SJSA1 (cell line): ENCODE results near the gene NUFIP2. TPM values are rescaled to one million over a fixed set of nuclear protein-coding genes. Genes with fewer than 3 reads are reported as not detected.
"Not testable (repeated sequence)": the region's sequence is repeated elsewhere in the genome, so short reads cannot be mapped to it uniquely, and the experiment has no call there.

Experiments used
- DNase-seq, 2 experiments: peaks; one replicate each; pipeline ENCODE4 v3.0.0-alpha.2; 2015 to 2020; ENCODE audit warnings: low spot score in 2 of 2, low read depth in 1 of 2
- H3K27ac ChIP-seq: fragments of 250-450 bp; sonication (Bioruptor Pico); 2 replicates; pipeline ENCODE4 v1.5.1; 2020; ENCODE audit warnings: mild to moderate bottlenecking, moderate library complexity
- H3K27me3 ChIP-seq: fragments of 250-450 bp; sonication (Bioruptor Pico); replicated peaks from 2 replicates; pipeline ENCODE4 v1.5.1; 2020; ENCODE audit warnings: mild to moderate bottlenecking, moderate library complexity
- H3K36me3 ChIP-seq: fragments of 250-450 bp; sonication (Bioruptor Pico); 2 replicates; pipeline ENCODE4 v1.5.1; 2020; ENCODE audit warnings: mild to moderate bottlenecking
- H3K4me1 ChIP-seq: fragments of 250-450 bp; sonication (Bioruptor Pico); replicated peaks from 2 replicates; pipeline ENCODE4 v1.6.1; 2021; ENCODE audit warnings: mild to moderate bottlenecking
- H3K4me3 ChIP-seq: fragments of 250-450 bp; sonication (Bioruptor Pico); 2 replicates; pipeline ENCODE4 v1.5.1; 2020; ENCODE audit warnings: mild to moderate bottlenecking
- H3K9me3 ChIP-seq: fragments of 250-450 bp; sonication (Bioruptor Pico); replicated peaks from 2 replicates; pipeline ENCODE4 v1.5.1; 2020; ENCODE audit warnings: mild to moderate bottlenecking
- total RNA-seq: library from RNA; depleted of rRNA; stranded (reverse); fragments of >200 nt; shearing (Covaris generic); gene quantifications from 2 replicates; pipeline ENCODE4 v1.2.3, GENCODE V29; 2014

The NUFIP2 gene
- total RNA-seq, 1 experiment from 2014 or later: 36.2 TPM

GRCh38 chr17:29292992-29293889 is 707 bp downstream of the NUFIP2 start:
- H3K27ac ChIP-seq: peak overlapping the region; percentile 87
- peaks cover 36% of the 10 kb centered on the region for H3K36me3 ChIP-seq
- DNase-seq: peak; percentile 53 to 69
- H3K27me3 ChIP-seq: no peaks in the 10 kb centered on the region
- no peaks in the 10 kb centered on the region for H3K9me3 ChIP-seq
- peak overlapping the region; percentile 87 for H3K4me3 ChIP-seq
- 0 out of 2 replicates have a peak, but pooled peaks cover 4% of the 10 kb centered on the region for H3K4me1 ChIP-seq

DNA sequence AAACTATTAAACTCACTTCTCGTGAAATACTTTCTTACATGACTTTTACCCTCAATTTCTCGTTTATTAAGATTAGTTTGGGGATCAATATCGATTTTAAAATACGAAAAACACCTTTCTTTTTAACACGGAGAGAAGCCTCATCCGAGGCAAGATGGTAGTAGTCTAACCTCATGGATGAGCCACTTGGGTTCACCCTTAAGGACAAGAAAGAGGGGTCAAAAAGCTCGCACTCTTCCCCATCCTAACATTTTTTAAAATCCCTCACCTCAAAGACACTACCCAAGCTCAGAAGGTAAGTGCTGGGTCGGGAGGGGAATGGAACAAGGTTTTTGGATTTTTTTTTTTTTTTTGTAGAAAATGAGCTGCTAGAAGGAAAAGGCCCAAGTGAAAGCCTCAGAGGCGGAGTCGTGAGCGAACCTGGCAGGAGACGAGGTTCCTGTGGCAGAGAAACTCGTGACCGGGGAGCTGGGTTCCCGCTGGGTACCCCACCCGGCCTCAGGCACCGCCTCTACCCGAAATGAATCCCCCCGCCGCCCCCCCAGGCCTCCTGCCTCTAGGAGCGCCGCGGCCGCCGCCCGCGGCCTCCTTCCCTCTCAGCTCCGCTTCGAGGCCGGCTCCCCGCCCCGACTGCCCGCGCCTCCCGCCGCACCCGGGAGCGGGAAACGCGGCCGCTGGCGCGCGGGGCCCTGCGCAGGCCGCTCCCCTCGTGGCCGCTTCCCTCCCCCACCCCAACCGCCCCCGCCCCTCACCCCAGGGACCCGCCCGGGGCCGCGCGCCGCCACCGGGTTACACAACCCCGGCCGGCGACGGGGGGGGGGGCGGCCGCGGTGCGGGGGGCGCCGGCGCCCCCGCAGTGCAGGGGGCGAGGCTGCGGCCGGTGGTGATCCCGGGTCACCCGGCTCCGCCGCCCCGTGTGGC is 1.6 kb downstream of the NUFIP2 start:
- Histone ChIP-seq H3K27ac (peak overlapping the region; percentile 87), H3K36me3 (peaks cover 45% of the 10 kb centered on the region), H3K27me3 (no peaks in the 10 kb centered on the region), H3K4me1 (0 out of 2 replicates have a peak, but pooled peaks cover 4% of the 10 kb centered on the region), H3K4me3 (peak overlapping the region; percentile 87), H3K9me3 (no peaks in the 10 kb centered on the region)
- DNase-seq: peak; percentile 50 to 53

DNA sequence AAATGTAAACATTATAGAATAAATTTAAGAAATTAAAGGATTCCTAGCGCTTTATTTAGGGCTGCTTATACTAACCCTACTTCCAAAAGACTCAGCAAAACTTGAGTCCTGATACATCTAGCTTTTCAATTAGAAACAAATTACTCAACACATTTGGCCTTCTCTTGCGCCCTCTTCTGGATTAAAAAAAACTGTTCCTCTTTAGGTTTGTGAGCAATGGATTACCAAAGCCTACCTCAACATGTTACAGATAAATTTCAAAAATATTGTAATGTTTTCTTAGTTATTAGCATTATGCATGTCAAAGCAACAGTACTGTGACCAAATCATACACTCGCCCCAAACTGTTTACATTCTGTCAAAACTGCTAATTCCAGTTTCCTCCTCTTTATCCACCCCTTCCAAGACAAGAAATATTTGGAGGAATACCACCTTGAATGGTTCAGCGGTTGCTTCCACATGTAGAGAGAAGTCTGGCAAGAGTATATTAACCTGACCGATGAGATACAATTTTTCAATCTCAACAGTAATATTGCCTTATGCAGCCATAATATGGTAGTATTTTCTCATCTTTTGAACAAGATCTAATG is 2.7 kb downstream of the NUFIP2 start:
- Histone ChIP-seq H3K27ac (no peak overlapping the region), H3K27me3 (no peaks in the 10 kb centered on the region), H3K4me1 (0 out of 2 replicates have a peak, but pooled peaks cover 4% of the 10 kb centered on the region), H3K4me3 (peak overlapping the region; percentile 87), H3K9me3 (no peaks in the 10 kb centered on the region), H3K36me3 (peaks cover 56% of the 10 kb centered on the region)
- peak in 1 of 2 experiments; percentile 64 for DNase-seq

- DNase-seq: no peak
- H3K27me3 ChIP-seq: no peaks in the 10 kb centered on the region
- 0 out of 2 replicates have a peak, but pooled peaks cover 4% of the 10 kb centered on the region for H3K4me1 ChIP-seq
- H3K27ac ChIP-seq: no peak overlapping the region
- no peak overlapping the region for H3K4me3 ChIP-seq
- no peaks in the 10 kb centered on the region for H3K9me3 ChIP-seq
- peaks cover 70% of the 10 kb centered on the region for H3K36me3 ChIP-seq
Observed at GRCh38 chr17:29289852-29290251, 4.1 kb downstream of the NUFIP2 start.

GRCh38 chr17:29283961-29284360 is 10.0 kb downstream of the NUFIP2 start:
- no peak overlapping the region for H3K27ac ChIP-seq
- H3K27me3 ChIP-seq: no peaks in the 10 kb centered on the region
- H3K9me3 ChIP-seq: no peaks in the 10 kb centered on the region
- no peak for DNase-seq
- H3K36me3 ChIP-seq: peaks cover 95% of the 10 kb centered on the region
- H3K4me1 ChIP-seq: no peaks in the 10 kb centered on the region
- H3K4me3 ChIP-seq: no peak overlapping the region

DNA sequence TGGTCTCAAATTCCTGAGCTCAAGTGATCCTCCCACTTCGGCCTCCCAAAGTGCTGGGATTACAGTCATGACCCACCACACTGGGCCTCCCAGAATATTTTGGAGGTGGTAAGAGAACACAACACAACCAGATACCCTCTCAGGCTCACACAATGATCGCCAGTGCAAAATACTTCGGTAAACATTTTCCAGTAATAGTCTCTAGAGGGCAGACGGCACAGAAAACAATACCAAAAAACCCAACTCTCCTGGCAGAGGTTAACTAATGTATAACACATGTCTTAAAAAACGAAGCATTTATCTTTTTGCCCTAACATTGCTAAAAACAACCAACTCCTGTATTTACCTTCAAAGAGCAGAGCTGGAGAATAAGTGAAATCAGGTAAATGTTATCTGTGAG is 10.5 kb downstream of the NUFIP2 start:
- H3K36me3 ChIP-seq: peaks cover 95% of the 10 kb centered on the region
- DNase-seq: peak in 1 of 2 experiments; percentile 28
- H3K9me3 ChIP-seq: no peaks in the 10 kb centered on the region
- H3K4me3 ChIP-seq: no peak overlapping the region
- H3K27ac ChIP-seq: no peak overlapping the region
- no peaks in the 10 kb centered on the region for H3K4me1 ChIP-seq
- H3K27me3 ChIP-seq: no peaks in the 10 kb centered on the region

DNA sequence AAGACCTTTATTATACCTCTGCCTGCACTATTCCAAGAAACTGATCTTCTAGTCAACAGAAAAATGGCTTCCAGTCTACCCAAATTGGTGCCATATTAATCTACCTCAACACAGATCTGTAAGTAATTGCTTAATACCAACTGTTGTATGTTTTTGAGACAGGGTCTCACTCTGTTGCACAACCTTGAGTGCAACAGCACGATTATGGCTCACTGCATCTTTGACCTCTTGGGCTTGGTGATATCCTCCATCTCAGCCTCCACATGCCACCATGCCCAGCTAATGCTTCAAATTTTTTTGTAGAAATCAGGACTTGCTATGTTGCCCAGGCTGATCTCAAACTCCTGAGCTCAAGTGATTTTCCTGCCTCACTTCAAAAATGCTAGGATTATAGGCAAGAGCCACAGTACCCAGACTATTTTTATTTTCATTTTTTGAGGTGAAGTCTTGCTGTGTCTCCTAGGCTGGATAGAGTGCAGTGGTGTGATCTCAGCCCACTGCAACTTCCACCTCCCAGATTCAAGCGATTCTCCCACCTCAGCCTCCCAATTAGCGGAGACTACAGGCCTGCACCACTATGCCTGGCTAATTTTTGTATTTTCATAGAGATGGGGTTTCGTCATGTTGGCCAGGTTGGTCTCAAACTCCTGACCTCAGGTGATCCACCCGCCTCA is 14.4 kb downstream of the NUFIP2 start:
- Histone ChIP-seq H3K4me1 (no peaks in the 10 kb centered on the region), H3K4me3 (no peak overlapping the region), H3K27ac (no peak overlapping the region), H3K36me3 (peaks cover 90% of the 10 kb centered on the region), H3K9me3 (no peaks in the 10 kb centered on the region), H3K27me3 (no peaks in the 10 kb centered on the region)
- DNase-seq: no peak

DNA sequence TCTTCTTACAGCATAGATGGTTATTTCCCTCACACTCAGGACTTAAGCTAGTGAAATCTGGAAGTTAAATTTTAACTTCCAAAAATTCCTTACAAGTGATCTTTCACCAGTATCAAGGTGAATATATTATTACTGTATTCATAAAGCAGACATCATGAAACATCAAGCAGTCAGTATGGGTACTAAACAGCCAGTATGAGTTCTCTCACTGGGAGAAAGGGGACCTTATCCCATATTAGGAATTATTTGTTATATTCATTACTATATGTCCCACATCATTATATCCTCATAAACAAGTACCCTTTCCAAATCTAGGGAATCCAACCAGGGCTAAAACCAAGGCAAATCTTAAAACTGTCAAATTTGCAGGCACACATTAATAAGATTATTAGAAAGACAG is 15.3 kb downstream of the NUFIP2 start:
- no peak overlapping the region for H3K4me3 ChIP-seq
- DNase-seq: no peak
- H3K27ac ChIP-seq: no peak overlapping the region
- no peaks in the 10 kb centered on the region for H3K4me1 ChIP-seq
- H3K36me3 ChIP-seq: peaks cover 92% of the 10 kb centered on the region
- no peaks in the 10 kb centered on the region for H3K9me3 ChIP-seq
- H3K27me3 ChIP-seq: no peaks in the 10 kb centered on the region

GRCh38 chr17:29273924-29274323 is 20.0 kb downstream of the NUFIP2 start:
- Histone ChIP-seq H3K27me3 (no peaks in the 10 kb centered on the region), H3K4me3 (no peak overlapping the region), H3K27ac (no peak overlapping the region), H3K4me1 (no peaks in the 10 kb centered on the region), H3K36me3 (peaks cover 85% of the 10 kb centered on the region), H3K9me3 (no peaks in the 10 kb centered on the region)
- DNase-seq: no peak

GRCh38 chr17:29271980-29272379 is 22.0 kb downstream of the NUFIP2 start:
- H3K27me3 ChIP-seq, H3K27ac ChIP-seq, DNase-seq, H3K9me3 ChIP-seq, H3K4me1 ChIP-seq, H3K4me3 ChIP-seq: not testable (repeated sequence)
- H3K36me3 ChIP-seq: peaks cover 84% of the 10 kb centered on the region

DNA sequence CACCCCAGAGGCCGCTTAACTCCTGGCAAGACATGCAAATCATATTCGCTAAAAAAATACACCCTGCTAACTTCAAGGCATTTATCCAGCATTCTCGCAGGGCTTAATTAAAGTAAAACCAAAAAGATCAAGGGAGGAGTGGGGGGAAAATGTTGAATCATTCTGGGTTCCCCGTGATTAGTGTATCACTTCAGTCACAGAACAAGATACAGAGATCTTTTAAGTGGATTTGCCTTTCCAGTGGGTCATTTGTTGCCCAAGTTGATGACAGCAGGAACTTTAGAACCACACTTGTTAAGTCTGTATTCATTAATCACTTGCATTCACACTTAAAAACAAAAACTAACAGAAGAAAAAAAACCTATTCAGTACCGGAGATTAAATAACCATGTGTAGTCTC is 30.0 kb downstream of the NUFIP2 start:
- Histone ChIP-seq H3K9me3 (no peaks in the 10 kb centered on the region), H3K4me3 (no peak overlapping the region), H3K36me3 (peaks cover 85% of the 10 kb centered on the region), H3K4me1 (no peaks in the 10 kb centered on the region), H3K27ac (no peak overlapping the region), H3K27me3 (no peaks in the 10 kb centered on the region)
- DNase-seq: no peak

GRCh38 chr17:29257756-29258155 is 36.2 kb downstream of the NUFIP2 start:
- Histone ChIP-seq H3K4me3 (no peak overlapping the region), H3K27ac (no peak overlapping the region), H3K36me3 (peaks cover 50% of the 10 kb centered on the region), H3K27me3 (no peaks in the 10 kb centered on the region), H3K9me3 (no peaks in the 10 kb centered on the region), H3K4me1 (peaks cover 15% of the 10 kb centered on the region)
- no peak for DNase-seq
